Astrocyte of the cerebellum (primary cell): Measurements from ENCODE around the gene NDUFV1.
A peak's percentile ranks its signal among the peaks of the same experiment; 100 is the strongest.
"Not testable (repeated sequence)": the region's sequence is repeated elsewhere in the genome, so short reads cannot be mapped to it uniquely, and the experiment has no call there.

Experiments
- DNase-seq: peaks from one replicate; pipeline ENCODE4 v3.0.0-alpha.2; 2011; ENCODE audit warnings: low read depth
- H3K4me3 ChIP-seq: 2 replicates; pipeline ENCODE4 v1.5.1; 2011; ENCODE audit warnings: mild to moderate bottlenecking, low read depth, low read length, moderate library complexity
- CTCF ChIP-seq: IDR thresholded peaks from 2 replicates; pipeline ENCODE4 v1.5.1; 2012; ENCODE audit warnings: low read length, low read depth, moderate library complexity, mild to moderate bottlenecking; ENCODE audit errors: missing control alignments
- in situ Hi-C: cut with HindIII; loops from 2 replicates; pipeline ENCODE4 v1.10.0; 2017; ENCODE audit warnings: low sequenced_read_pairs

Gene NDUFV1

DNA sequence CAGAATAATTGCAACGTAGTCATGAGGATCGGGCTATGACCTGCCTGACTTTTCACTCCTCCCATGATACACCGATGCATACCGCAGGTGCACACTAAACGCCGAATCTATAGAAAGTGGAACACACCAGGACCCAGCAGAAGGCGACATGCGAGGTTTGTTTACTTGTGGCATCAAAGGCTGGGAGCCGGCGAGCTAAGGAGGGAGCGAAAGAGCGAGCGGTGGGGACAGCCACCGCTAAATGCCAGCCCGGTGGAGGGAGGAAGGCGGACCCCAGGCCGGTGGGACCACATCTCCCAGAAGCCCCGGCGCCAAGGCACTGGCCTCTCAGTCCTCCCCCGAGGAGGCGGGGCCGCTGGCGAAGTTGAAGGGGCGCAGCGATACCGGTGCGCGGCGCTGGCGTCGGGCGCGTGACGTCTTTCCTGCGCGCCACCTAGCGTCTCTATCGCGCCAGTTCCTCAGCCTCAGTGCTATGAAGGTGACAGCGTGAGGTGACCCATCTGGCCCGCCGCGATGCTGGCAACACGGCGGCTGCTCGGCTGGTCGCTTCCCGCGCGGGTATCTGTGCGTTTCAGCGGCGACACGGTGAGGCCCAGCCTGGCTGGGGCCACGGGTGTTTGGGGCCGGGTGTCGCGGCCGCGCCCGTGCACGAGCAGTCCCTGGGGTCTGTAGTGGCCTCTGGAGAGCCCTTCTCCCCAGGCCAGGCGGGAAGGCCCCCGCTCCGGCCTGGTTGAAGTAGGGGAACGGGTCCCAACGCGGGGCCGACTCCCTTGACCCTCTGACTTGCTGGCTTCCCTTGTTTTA lies at the start of gene NDUFV1:
Gene NDUFV1, plus strand, starts transcription at position 445 of the 804 bp plus-strand sequence. Its CDS starts 69 bp downstream, at position 514.
- in situ Hi-C loops: no loop called here
- peak within 1 kb of the TSS; percentile 72 for H3K4me3 ChIP-seq
- TF ChIP-seq CTCF: peak; percentile 44
- DNase-seq: peak; percentile 74

DNA sequence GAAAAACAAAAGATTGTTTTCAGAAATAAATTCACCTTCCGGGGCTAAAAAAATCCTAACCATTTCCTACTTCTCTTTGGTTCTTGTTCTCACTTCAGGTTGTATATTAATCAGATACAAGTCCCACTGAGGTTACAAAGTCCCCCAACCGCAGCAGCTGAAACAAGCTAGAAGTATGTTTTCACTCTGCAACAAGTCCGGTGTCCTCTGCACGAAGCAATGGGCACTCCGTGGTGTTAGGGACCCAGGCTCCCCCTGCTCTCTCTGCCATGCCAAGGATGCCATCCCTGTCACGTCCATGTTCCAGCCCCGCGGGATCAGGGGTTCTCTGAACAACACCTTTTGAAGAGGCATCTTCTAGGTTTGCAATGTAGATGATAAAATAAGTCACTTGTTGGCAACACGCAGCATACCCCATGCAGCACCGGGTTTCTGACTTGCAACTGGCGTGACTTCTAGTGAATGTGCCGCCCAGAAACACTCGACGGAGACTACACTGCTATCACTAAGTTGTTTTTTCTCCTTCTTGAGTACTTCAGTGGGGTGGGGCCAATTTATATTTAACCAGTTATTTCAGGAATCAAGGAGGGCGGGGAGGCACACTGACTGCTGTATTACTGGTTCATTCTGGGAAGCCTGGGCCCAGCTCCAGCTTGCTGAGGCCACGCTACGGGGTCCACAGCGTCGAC lies 48.5 kb upstream of the NDUFV1 start:
- DNase-seq: no peak
- H3K4me3 ChIP-seq: no peak overlapping the region
- in situ Hi-C loops: no loop called here
- no peak for TF ChIP-seq CTCF

DNA sequence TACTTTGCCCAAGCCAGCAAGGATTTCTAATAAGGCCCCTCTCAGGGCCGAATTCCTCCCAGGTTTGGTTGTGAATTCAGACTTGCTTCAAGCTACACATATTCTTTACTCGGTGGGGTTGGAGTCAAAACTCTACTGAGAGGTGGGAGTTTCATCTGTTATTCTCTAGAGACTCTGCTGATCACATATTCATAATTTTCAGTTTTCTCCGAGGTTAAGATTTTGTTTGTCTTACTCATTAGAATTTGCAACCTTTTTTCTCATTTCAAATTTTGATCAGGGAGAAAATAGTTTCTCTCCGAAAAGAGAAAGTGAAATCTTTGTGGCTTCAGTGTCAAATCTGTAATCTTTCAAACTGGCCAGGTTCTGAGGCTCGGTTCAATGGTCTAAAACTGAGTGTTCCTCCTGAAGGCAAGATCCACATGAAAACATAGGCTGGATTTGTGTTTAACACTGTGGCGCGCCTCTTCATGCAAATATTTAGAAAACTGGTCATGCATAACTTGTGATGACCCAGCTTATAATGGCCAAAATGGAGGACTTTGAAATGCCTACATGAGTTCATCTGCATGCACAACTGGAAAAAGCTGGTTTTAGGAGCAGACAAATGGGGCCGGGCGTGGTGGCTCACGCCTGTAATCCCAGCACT lies 44.6 kb upstream of the NDUFV1 start:
- in situ Hi-C loops: no loop called here
- no peak overlapping the region for H3K4me3 ChIP-seq
- no peak for TF ChIP-seq CTCF
- no peak for DNase-seq

DNA sequence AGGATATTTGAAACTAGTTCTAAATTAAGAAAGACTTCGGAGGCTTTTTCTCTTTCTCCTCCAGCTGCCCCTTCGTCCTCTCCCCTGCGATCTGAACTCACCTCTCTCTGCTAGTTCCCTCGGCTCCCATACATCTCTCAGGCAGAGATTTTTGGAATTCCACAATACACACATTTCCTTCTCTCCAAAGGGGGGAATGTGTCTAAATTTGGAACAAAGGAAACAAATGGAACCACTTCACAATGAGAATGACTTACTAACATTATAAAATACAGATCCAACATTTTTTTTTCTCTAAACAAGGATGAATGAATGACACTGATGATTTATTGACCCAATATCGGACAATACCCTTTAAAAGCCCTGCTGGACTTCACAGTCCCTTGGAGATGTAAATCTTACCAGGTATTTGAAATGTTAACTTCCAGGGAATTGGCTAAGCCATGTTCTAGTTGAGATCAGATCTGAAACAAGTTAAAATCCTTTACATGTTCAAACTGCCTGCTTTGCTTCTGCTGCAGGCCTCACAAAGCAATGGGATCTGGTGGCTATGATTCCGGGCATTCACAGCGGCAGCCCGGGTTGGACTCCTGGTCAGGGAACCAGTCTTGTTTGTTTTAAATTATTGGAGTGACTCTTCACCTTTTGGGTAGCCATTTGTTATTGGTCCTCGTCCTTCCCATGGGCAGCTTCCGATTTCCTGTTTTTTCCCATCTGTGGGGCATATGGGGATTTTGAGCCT lies 43.6 kb upstream of the NDUFV1 start:
- no peak overlapping the region for H3K4me3 ChIP-seq
- in situ Hi-C loops: no loop called here
- TF ChIP-seq CTCF: no peak
- DNase-seq: no peak

DNA sequence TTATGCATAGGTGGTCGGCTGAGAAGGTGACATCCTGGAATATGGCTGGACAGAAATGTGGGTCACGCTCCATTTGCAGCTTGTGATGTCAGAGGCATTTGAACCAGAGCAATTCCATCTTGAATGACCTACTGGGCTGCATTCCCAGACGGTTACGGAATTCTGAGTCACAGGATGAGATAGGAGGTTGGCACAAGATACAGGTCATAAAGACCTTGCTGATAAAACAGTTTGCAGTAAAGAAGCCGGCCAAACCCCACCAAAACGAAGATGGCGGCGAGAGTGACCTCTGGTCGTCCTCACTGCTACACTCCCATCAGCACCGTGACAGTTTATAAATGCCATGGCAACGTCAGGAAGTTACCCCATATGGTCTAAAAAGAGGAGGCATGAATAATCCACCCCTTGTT lies 43.0 kb upstream of the NDUFV1 start:
- in situ Hi-C loops: not testable (repeated sequence)

DNA sequence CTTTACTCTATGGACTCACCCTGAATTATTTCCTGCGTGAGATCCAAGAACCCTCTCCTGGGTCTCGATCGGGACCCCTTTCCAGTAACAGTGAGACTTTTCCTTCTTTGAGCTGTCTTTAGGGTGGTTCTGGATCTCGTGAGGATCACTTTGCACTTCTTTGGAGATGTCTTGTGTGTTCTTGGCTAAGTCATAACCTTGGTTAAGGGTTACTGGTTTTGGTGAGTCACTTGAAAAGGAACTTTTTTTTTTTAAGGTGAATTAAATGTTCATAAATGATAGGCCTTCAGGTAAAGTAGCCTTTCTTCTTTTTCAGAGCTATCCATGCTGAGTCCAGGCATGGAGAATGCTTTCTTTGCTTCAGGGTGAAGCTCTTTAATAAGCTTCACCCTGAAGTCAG lies 42.5 kb upstream of the NDUFV1 start:
- no peak for DNase-seq

More for the DNA sequence above, 43.0 kb upstream of the NDUFV1 start:
- H3K4me3 ChIP-seq: not testable (repeated sequence)
- peak; percentile 60 for DNase-seq

More for the DNA sequence above, 42.5 kb upstream of the NDUFV1 start:
- in situ Hi-C loops: no loop called here
- no peak for TF ChIP-seq CTCF
- H3K4me3 ChIP-seq: no peak overlapping the region
